Keratinocyte (primary cell): ENCODE measurements around the gene TMED10. TPM values are rescaled to one million over a fixed set of nuclear protein-coding genes. Genes with fewer than 3 reads are reported as not detected.
"Not testable (repeated sequence)": the region's sequence is repeated elsewhere in the genome, so short reads cannot be mapped to it uniquely, and the experiment has no call there.

Experiments
- DNase-seq: peaks from one replicate; pipeline ENCODE4 v3.0.0-alpha.2; 2011; ENCODE audit warnings: low read depth, missing footprints, low spot score
- FAIRE-seq: peaks from 2 replicates; lab custom pipeline; 2011; peaks lifted over from hg19 to GRCh38; lab: Jason Lieb, UNC
- H2AFZ ChIP-seq: 2 replicates; pipeline ENCODE4 v1.6.0; 2012; ENCODE audit warnings: low read length, control low read depth, inconsistent platforms; ENCODE audit not compliant: control insufficient read depth
- H3K27ac ChIP-seq: 2 replicates; pipeline ENCODE4 v1.5.1; 2011; ENCODE audit warnings: low read length; ENCODE audit not compliant: control insufficient read depth, insufficient read depth
- H3K27me3 ChIP-seq: 3 replicates; pipeline ENCODE4 v1.6.0; 2011; ENCODE audit warnings: low read length; ENCODE audit not compliant: control insufficient read depth, insufficient read depth; ENCODE audit errors: extremely low read depth
- H3K36me3 ChIP-seq, 2 experiments: 2 replicates in 1 of 2; 3 replicates in 1 of 2; pipeline ENCODE4 v1.5.1; 2011; ENCODE audit warnings: low read length in 2 of 2, mild to moderate bottlenecking in 1 of 2; ENCODE audit not compliant: control insufficient read depth in 2 of 2, insufficient read depth in 2 of 2; ENCODE audit errors: extremely low read depth in 1 of 2
- H3K4me1 ChIP-seq: 3 replicates; pipeline ENCODE4 v1.5.1; 2011; ENCODE audit warnings: low read length; ENCODE audit not compliant: control insufficient read depth, insufficient read depth; ENCODE audit errors: extremely low read depth
- H3K4me2 ChIP-seq: 3 replicates; pipeline ENCODE4 v1.6.0; 2011; ENCODE audit warnings: low read depth, low read length; ENCODE audit not compliant: control insufficient read depth, insufficient read depth; ENCODE audit errors: extremely low read depth
- H3K4me3 ChIP-seq, 3 experiments: fragments of 200-600 bp in 1 of 3; sonication (generic) in 1 of 3; 2 replicates in 2 of 3; 3 replicates in 1 of 3; pipeline ENCODE4 v1.5.1; 2011 to 2016; ENCODE audit warnings: low read length in 3 of 3, mild to moderate bottlenecking in 3 of 3, control low read depth in 2 of 3, inconsistent platforms in 1 of 3, low read depth in 1 of 3, mixed read lengths in 1 of 3, mixed run types in 1 of 3, moderate library complexity in 1 of 3; ENCODE audit not compliant: control insufficient read depth in 2 of 3, insufficient read depth in 2 of 3; ENCODE audit errors: extremely low read depth in 1 of 3
- H3K79me2 ChIP-seq: 2 replicates; pipeline ENCODE4 v1.6.0; 2012; ENCODE audit warnings: low read length; ENCODE audit not compliant: control insufficient read depth, insufficient read depth
- H3K9ac ChIP-seq: 3 replicates; pipeline ENCODE4 v1.6.0; 2011; ENCODE audit warnings: low read length; ENCODE audit not compliant: control insufficient read depth, insufficient read depth; ENCODE audit errors: extremely low read depth
- H3K9me1 ChIP-seq: 3 replicates; pipeline ENCODE4 v1.6.0; 2011; ENCODE audit warnings: low read length; ENCODE audit not compliant: control insufficient read depth, insufficient read depth; ENCODE audit errors: extremely low read depth
- H3K9me3 ChIP-seq: 2 replicates; pipeline ENCODE4 v1.5.1; 2012; ENCODE audit warnings: low read depth, low read length; ENCODE audit not compliant: control insufficient read depth
- H4K20me1 ChIP-seq: 3 replicates; pipeline ENCODE4 v1.6.0; 2011; ENCODE audit warnings: low read length; ENCODE audit not compliant: control insufficient read depth, insufficient read depth; ENCODE audit errors: extremely low read depth
- CTCF ChIP-seq, 3 experiments: IDR thresholded peaks in 1 of 3; conservative IDR thresholded peaks in 1 of 3; optimal IDR thresholded peaks in 1 of 3; 2 replicates in 2 of 3; 3 replicates in 1 of 3; pipeline versions ENCODE3 to v1.5.1; 2011; ENCODE audit warnings: low read length in 3 of 3, mild to moderate bottlenecking in 3 of 3, moderate library complexity in 2 of 3, control low read depth in 1 of 3, inconsistent platforms in 1 of 3; ENCODE audit not compliant: insufficient read depth in 2 of 3; ENCODE audit errors: extremely low read depth in 1 of 3
- EZH2 ChIP-seq: IDR thresholded peaks from one replicate; pipeline ENCODE4 v1.6.1; 2012; ENCODE audit warnings: inconsistent platforms, mild to moderate bottlenecking, low read length, moderate library complexity
- dilution Hi-C: fragments of 300-500 bp; cut with MboI; formaldehyde crosslinking; loops from one replicate; pipeline ENCODE4 v1.7.0; 2020; ENCODE audit warnings: low sequenced_read_pairs; ENCODE audit not compliant: extremely low pct_ligation_motif_present
- polyA plus RNA-seq, 5 experiments: library from polyadenylated mRNA; depleted of rRNA in 3 of 5; stranded (reverse) in 3 of 5; stranded (forward) in 1 of 5; unstranded in 1 of 5; fragments of >200 nt; gene quantifications; 1 replicate in 1 of 5; 2 replicates in 3 of 5; 3 replicates in 1 of 5; pipeline versions ENCODE4 v1.2.1 to v1.2.3, GENCODE V29; 2011 to 2012; ENCODE audit warnings: missing spikeins in 2 of 5, low read depth in 1 of 5, low replicate concordance in 1 of 5

Gene TMED10
- polyA plus RNA-seq, 1 donor (not counting 4 experiments of a cell fraction or from before 2014, with no cell fraction given), result 428 TPM

GRCh38 chr14:75182821-75183220 lies 6.4 kb upstream of the TMED10 start:
- H3K4me2 ChIP-seq, result no peak overlapping the region
- dilution Hi-C loops, result no loop called here
- no peaks in the 10 kb centered on the region for H3K36me3 ChIP-seq
- H3K27ac ChIP-seq, result no peak overlapping the region
- no peak for TF ChIP-seq EZH2
- TF ChIP-seq CTCF (optimal IDR thresholded peaks at IDR 0.05 in 1 of 3, IDR thresholded peaks at IDR 0.05 in 1 of 3, conservative IDR thresholded peaks at IDR 0.05 in 1 of 3; ENCODE audit: extremely low read depth in 1 of 3, insufficient read depth in 2 of 3, low read length in 3 of 3), result no peak
- H3K4me3 ChIP-seq, result no peak overlapping the region
- no peaks in the 10 kb centered on the region for H3K9me3 ChIP-seq
- no peak for DNase-seq
- H3K79me2 ChIP-seq, result no peaks in the 10 kb centered on the region
- FAIRE-seq, result no peak
- no peaks in the 10 kb centered on the region for H4K20me1 ChIP-seq
- no peaks in the 10 kb centered on the region for H3K27me3 ChIP-seq
- H3K9ac ChIP-seq, result no peak overlapping the region
- peaks cover 7% of the 10 kb centered on the region for H3K4me1 ChIP-seq
- no peaks in the 10 kb centered on the region for H3K9me1 ChIP-seq
- no peak overlapping the region for H2AFZ ChIP-seq

GRCh38 chr14:75182163-75182562 lies 5.8 kb upstream of the TMED10 start:
- H3K27me3 ChIP-seq, H3K27ac ChIP-seq, H3K4me2 ChIP-seq, H3K36me3 ChIP-seq, DNase-seq, H3K79me2 ChIP-seq, H3K9me3 ChIP-seq, FAIRE-seq, H4K20me1 ChIP-seq, H3K9me1 ChIP-seq, H3K4me3 ChIP-seq, dilution Hi-C loops, H2AFZ ChIP-seq, H3K9ac ChIP-seq, H3K4me1 ChIP-seq: not testable (repeated sequence)

DNA sequence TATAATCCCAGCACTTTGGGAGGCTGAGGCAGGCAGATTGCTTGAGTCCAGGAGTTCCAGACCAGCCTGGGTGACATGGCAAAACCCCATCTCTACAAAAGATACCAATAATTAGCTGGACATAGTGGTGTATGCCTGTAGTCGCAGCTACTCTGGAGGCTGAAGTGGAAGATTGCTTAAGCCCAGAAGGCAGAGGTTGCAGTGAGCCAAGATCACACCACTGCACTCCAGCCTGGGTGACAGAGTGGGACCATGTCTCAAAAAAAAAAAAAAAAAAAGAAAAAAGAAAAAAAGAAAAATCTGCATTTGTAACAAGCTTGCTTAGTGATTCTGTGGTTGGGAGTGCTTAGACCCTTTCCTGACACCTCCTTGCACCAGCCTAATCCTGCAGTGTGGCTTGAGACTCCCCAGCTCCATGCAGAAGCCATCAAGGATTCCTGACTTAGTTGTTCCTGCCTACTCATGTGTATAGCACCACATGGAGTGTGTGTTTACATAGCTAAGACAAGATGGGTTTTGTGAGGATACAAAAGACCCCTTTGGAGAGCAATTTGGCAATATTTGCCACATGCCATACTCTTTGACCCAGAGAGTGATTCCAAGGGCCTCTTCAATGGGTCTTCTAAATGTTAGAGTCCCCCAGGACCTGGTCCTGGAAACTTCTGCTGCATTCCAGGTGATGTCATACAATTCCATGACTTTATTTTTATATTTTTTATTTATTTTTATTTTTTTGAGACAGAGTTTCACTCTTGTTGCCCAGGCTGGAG lies 5.1 kb upstream of the TMED10 start:
- Histone ChIP-seq H3K9ac (no peak overlapping the region), H2AFZ (no peak overlapping the region), H3K9me3 (no peaks in the 10 kb centered on the region), H3K4me2 (no peak overlapping the region), H3K4me1 (peaks cover 7% of the 10 kb centered on the region), H3K79me2 (no peaks in the 10 kb centered on the region), H3K9me1 (no peaks in the 10 kb centered on the region), H3K4me3 (no peak overlapping the region), H3K36me3 (no peaks in the 10 kb centered on the region), H3K27ac (no peak overlapping the region), H4K20me1 (no peaks in the 10 kb centered on the region), H3K27me3 (no peaks in the 10 kb centered on the region)
- FAIRE-seq (no peak), DNase-seq (no peak)
- dilution Hi-C loops, result no loop called here
- TF ChIP-seq EZH2 (no peak), CTCF (optimal IDR thresholded peaks at IDR 0.05 in 1 of 3, IDR thresholded peaks at IDR 0.05 in 1 of 3, conservative IDR thresholded peaks at IDR 0.05 in 1 of 3; ENCODE audit: extremely low read depth in 1 of 3, insufficient read depth in 2 of 3, low read length in 3 of 3) (no peak)
